CD14-positive monocyte (primary cell): ENCODE measurements around the gene TMPRSS3. TPM values are rescaled to one million over a fixed set of nuclear protein-coding genes. Genes with fewer than 3 reads are reported as not detected.

ENCODE experiments used
- DNase-seq, 3 donors: peaks; one replicate each; pipeline ENCODE4 v3.0.0-alpha.2; 2011 to 2022
- H2AFZ ChIP-seq: 2 replicates; pipeline ENCODE4 v1.6.0; 2012; ENCODE audit warnings: mild to moderate bottlenecking, low read depth, low read length, inconsistent platforms; ENCODE audit not compliant: insufficient read depth, poor library complexity, severe bottlenecking
- H3K27ac ChIP-seq, 2 donors: 1 replicate in 1 of 2; 2 replicates in 1 of 2; pipeline ENCODE4 v1.5.1; 2012 to 2013; ENCODE audit warnings: low read length in 2 of 2, control low read depth in 1 of 2, inconsistent platforms in 1 of 2, low read depth in 1 of 2, mild to moderate bottlenecking in 1 of 2
- H3K27me3 ChIP-seq, 2 donors: one replicate each; pipeline versions ENCODE4 v1.6.0 to v1.6.1; 2011 to 2013; ENCODE audit warnings: low read length in 2 of 2; ENCODE audit not compliant: control insufficient read depth in 2 of 2, insufficient read depth in 2 of 2
- H3K36me3 ChIP-seq, 2 donors: replicated peaks in 1 of 2; 1 replicate in 1 of 2; 2 replicates in 1 of 2; pipeline versions ENCODE4 v1.5.1 to v1.6.1; 2012 to 2013; ENCODE audit warnings: low read length in 2 of 2, control low read depth in 1 of 2, inconsistent platforms in 1 of 2, mild to moderate bottlenecking in 1 of 2; ENCODE audit not compliant: insufficient read depth in 2 of 2, control insufficient read depth in 1 of 2
- H3K4me1 ChIP-seq, 2 donors: 1 replicate in 1 of 2; 2 replicates in 1 of 2; pipeline versions ENCODE4 v1.5.1 to v1.6.1; 2012 to 2013; ENCODE audit warnings: low read length in 2 of 2, control low read depth in 1 of 2, inconsistent platforms in 1 of 2, mild to moderate bottlenecking in 1 of 2, moderate library complexity in 1 of 2; ENCODE audit not compliant: insufficient read depth in 2 of 2, control insufficient read depth in 1 of 2
- H3K4me2 ChIP-seq: replicated peaks from 2 replicates; pipeline ENCODE3; 2012; ENCODE audit warnings: low read length, moderate library complexity, mild to moderate bottlenecking; ENCODE audit not compliant: poor library complexity, severe bottlenecking; ENCODE audit errors: extremely low read depth
- H3K4me3 ChIP-seq, 3 experiments: fragments of 200-600 bp in 1 of 3; sonication (generic) in 1 of 3; replicated peaks in 1 of 3; 1 replicate in 2 of 3; 2 replicates in 1 of 3; pipeline ENCODE4 v1.5.1; 2011 to 2013; ENCODE audit warnings: low read length in 3 of 3, mild to moderate bottlenecking in 3 of 3, control low read depth in 2 of 3, low read depth in 2 of 3, inconsistent platforms in 1 of 3, moderate library complexity in 1 of 3
- H3K79me2 ChIP-seq: 2 replicates; pipeline ENCODE4 v1.6.0; 2012; ENCODE audit warnings: mild to moderate bottlenecking, control low read depth, inconsistent platforms, low read length, moderate library complexity; ENCODE audit not compliant: insufficient read depth
- H3K9ac ChIP-seq: 2 replicates; pipeline ENCODE4 v1.6.0; 2017; ENCODE audit warnings: low read length, mild to moderate bottlenecking; ENCODE audit not compliant: insufficient read depth, poor library complexity, severe bottlenecking
- H3K9me3 ChIP-seq, 2 donors: replicated peaks in 1 of 2; 1 replicate in 1 of 2; 2 replicates in 1 of 2; pipeline versions ENCODE4 v1.5.1 to v1.6.1; 2012 to 2013; ENCODE audit warnings: low read length in 2 of 2, control low read depth in 1 of 2; ENCODE audit not compliant: control insufficient read depth in 1 of 2, insufficient read depth in 1 of 2
- H4K20me1 ChIP-seq: 2 replicates; pipeline ENCODE4 v1.6.0; 2012; ENCODE audit warnings: mild to moderate bottlenecking, low read length, control low read depth, moderate library complexity; ENCODE audit not compliant: insufficient read depth
- H3K27ac Mint-ChIP-seq, 7 donors: one replicate each; pipeline ENCODE4 v1.8.0; 2020; ENCODE audit warnings: mild to moderate bottlenecking in 7 of 7, mixed read lengths in 7 of 7, moderate library complexity in 6 of 7, inconsistent platforms in 2 of 7
- H3K27me3 Mint-ChIP-seq, 3 donors: one replicate each; pipeline ENCODE4 v1.8.0; 2021 to 2022; ENCODE audit warnings: low read depth in 3 of 3, mild to moderate bottlenecking in 3 of 3, mixed read lengths in 3 of 3, moderate library complexity in 3 of 3, inconsistent platforms in 1 of 3
- H3K36me3 Mint-ChIP-seq, 2 donors: one replicate each; pipeline ENCODE4 v1.8.0; 2020; ENCODE audit warnings: mixed read lengths in 2 of 2, inconsistent platforms in 1 of 2, mild to moderate bottlenecking in 1 of 2
- H3K4me1 Mint-ChIP-seq: one replicate; pipeline ENCODE4 v1.8.0; 2020; ENCODE audit warnings: mild to moderate bottlenecking, mixed read lengths
- H3K4me3 Mint-ChIP-seq, 2 donors: one replicate each; pipeline ENCODE4 v1.8.0; 2020; ENCODE audit warnings: mild to moderate bottlenecking in 2 of 2, mixed read lengths in 2 of 2, moderate library complexity in 1 of 2
- H3K9me3 Mint-ChIP-seq, 7 donors: one replicate each; pipeline ENCODE4 v1.8.0; 2020 to 2022; ENCODE audit warnings: mixed read lengths in 7 of 7, mild to moderate bottlenecking in 6 of 7, moderate library complexity in 6 of 7, inconsistent platforms in 2 of 7
- WGBS: methylation state at CpG from one replicate; pipeline ENCODE4 v1.1.5; 2013; ENCODE audit warnings: missing lambda C conversion rate; ENCODE audit not compliant: insufficient coverage; 5-methylcytosine and 5-hydroxymethylcytosine counted together
- intact Hi-C, 2 donors: fragments of 100-400 bp; cut with micrococcal nuclease; formaldehyde crosslinking; loops; one replicate each; pipeline versions ENCODE4 v1.15.0 to v1.15.1; 2023
- polyA plus RNA-seq, 3 donors: library from polyadenylated mRNA; depleted of rRNA in 1 of 3; unstranded in 2 of 3; stranded (reverse) in 1 of 3; fragments of 300-500 nt in 2 of 3; fragments of >200 nt in 1 of 3; fragmentation: Illumina TruSeq in 2 of 3; gene quantifications; 1 replicate in 2 of 3; 2 replicates in 1 of 3; pipeline ENCODE4 v1.2.3, GENCODE V29; 2012 to 2021
- TF ChIP-seq, protein P1 (sequence below): fragments of 200-600 bp; IDR thresholded peaks from one replicate; pipeline ENCODE4 v1.8.0; 2022; ENCODE audit warnings: antibody characterized with exemption, mild to moderate bottlenecking

The TMPRSS3 gene
- polyA plus RNA-seq, 3 donors, result 0.30 TPM; not detected in 2

- H3K36me3 ChIP-seq, result no peaks in the 10 kb centered on the region
- Mint-ChIP-seq H3K27me3 (peaks cover 1 to 9% (median 4%) of the 10 kb centered on the region in 3 donors), H3K27ac (peak overlapping the region; percentile 78 to 90 (median 84)), H3K36me3 (no peaks in the 10 kb centered on the region), H3K4me3 (peak overlapping the region in 1 of 2 donors; percentile 7), H3K9me3 (peaks cover 11 to 20% (median 15%) of the 10 kb centered on the region in 7 donors), H3K4me1 (peaks cover 63% of the 10 kb centered on the region)
- TF ChIP-seq, protein P1, sequence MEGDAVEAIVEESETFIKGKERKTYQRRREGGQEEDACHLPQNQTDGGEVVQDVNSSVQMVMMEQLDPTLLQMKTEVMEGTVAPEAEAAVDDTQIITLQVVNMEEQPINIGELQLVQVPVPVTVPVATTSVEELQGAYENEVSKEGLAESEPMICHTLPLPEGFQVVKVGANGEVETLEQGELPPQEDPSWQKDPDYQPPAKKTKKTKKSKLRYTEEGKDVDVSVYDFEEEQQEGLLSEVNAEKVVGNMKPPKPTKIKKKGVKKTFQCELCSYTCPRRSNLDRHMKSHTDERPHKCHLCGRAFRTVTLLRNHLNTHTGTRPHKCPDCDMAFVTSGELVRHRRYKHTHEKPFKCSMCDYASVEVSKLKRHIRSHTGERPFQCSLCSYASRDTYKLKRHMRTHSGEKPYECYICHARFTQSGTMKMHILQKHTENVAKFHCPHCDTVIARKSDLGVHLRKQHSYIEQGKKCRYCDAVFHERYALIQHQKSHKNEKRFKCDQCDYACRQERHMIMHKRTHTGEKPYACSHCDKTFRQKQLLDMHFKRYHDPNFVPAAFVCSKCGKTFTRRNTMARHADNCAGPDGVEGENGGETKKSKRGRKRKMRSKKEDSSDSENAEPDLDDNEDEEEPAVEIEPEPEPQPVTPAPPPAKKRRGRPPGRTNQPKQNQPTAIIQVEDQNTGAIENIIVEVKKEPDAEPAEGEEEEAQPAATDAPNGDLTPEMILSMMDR, result no peak
- peak overlapping the region; percentile 39 to 51 for H3K27ac ChIP-seq
- peak; percentile 19 to 63 (median 36) for DNase-seq
- no peaks in the 10 kb centered on the region for H3K27me3 ChIP-seq
- no peaks in the 10 kb centered on the region for H4K20me1 ChIP-seq
- H2AFZ ChIP-seq, result no peak overlapping the region
- no peak overlapping the region for H3K9ac ChIP-seq
- peaks cover 20 to 46% of the 10 kb centered on the region in 2 donors for H3K4me1 ChIP-seq
- 33% methylated on average over 1 of the region's 2 CpGs for WGBS
- intact Hi-C loops, result loop anchor here in 1 of 2 donors (5.0 kb wide), 1 partner anchor 62 kb away; no protein-coding TSS in a partner anchor
- H3K79me2 ChIP-seq, result no peaks in the 10 kb centered on the region
- H3K4me2 ChIP-seq, result no peak overlapping the region
- no peak overlapping the region for H3K4me3 ChIP-seq
- peaks cover 19 to 29% of the 10 kb centered on the region in 2 donors for H3K9me3 ChIP-seq
These were observed 10.9 kb downstream of the TMPRSS3 start for GRCh38 chr21:42384989-42385388.

DNA sequence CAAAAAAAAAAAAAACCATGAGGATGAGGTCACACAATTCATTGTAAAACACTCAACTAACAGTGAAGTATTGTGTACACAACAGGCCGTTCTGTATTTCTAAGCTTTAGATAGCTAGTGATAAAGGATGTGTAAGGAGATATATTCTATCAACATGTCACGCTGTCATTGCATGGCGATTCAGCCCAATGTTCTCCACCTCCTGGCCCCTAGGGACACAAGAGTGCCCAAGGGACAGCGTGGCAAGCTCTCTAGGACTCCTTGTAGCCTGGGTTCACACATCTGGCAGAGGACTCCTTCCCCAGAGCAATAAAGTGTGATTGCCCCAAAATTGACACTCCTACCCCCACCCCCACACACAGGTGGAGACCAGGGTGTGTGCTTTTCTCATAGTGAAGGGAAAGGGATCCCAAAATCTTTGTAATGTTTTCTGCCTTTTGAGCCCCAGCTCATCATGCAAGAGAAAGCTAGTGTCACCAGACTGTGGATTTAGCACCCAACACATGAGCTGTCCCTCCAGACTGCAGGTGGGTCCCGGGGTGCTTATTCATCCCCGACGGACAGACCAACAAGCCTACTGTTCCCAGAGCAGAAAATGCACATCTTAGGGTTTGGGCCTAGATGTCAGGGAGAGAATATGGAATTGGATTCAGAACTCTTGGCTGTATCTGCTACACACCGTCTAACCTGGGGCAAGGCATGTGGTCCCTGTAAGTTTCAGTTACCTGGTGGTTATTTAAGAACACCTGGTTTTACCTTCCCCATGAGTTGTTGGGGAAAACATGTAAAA lies 11.5 kb downstream of the TMPRSS3 start:
- Histone ChIP-seq H3K9ac (no peak overlapping the region), H3K4me1 (peaks cover 20 to 45% of the 10 kb centered on the region in 2 donors), H2AFZ (no peak overlapping the region), H3K4me2 (no peak overlapping the region), H3K79me2 (no peaks in the 10 kb centered on the region), H3K27ac (peak overlapping the region in 1 of 2 donors; percentile 51), H3K36me3 (no peaks in the 10 kb centered on the region), H4K20me1 (no peaks in the 10 kb centered on the region), H3K9me3 (peaks cover 19 to 29% of the 10 kb centered on the region in 2 donors), H3K4me3 (no peak overlapping the region), H3K27me3 (no peaks in the 10 kb centered on the region)
- peaks cover 11 to 20% (median 15%) of the 10 kb centered on the region in 7 donors for H3K9me3 Mint-ChIP-seq
- H3K4me1 Mint-ChIP-seq, result peaks cover 64% of the 10 kb centered on the region
- WGBS, result 93% methylated on average over 2 of the region's 8 CpGs
- H3K4me3 Mint-ChIP-seq, result no peak overlapping the region
- TF ChIP-seq, protein P1, result no peak
- peaks cover 0 to 9% (median 4%) of the 10 kb centered on the region in 3 donors for H3K27me3 Mint-ChIP-seq
- peak overlapping the region in 6 of 7 donors; percentile 23 to 83 (median 57) for H3K27ac Mint-ChIP-seq
- no peak for DNase-seq
- intact Hi-C loops, result loop anchor here in 1 of 2 donors (5.0 kb wide), 1 partner anchor 63 kb away; no protein-coding TSS in a partner anchor
- no peaks in the 10 kb centered on the region for H3K36me3 Mint-ChIP-seq
